HS-27A (cell line): Measurements from ENCODE around the gene FOSL1.

ENCODE experiments used
- DNase-seq: peaks from one replicate; pipeline ENCODE4 v3.0.0-alpha.2; 2012; ENCODE audit warnings: low read depth, missing footprints

Gene FOSL1

GRCh38 chr11:65863889-65864705 lies 36.1 kb downstream of the FOSL1 start:
- DNase-seq = no peak

- no peak for DNase-seq
Observed at GRCh38 chr11:65862941-65863888, 37.0 kb downstream of the FOSL1 start.

- no peak for DNase-seq
Observed at GRCh38 chr11:65862191-65862735, 37.9 kb downstream of the FOSL1 start.

GRCh38 chr11:65861533-65862183 lies 38.5 kb downstream of the FOSL1 start:
- no peak for DNase-seq

DNA sequence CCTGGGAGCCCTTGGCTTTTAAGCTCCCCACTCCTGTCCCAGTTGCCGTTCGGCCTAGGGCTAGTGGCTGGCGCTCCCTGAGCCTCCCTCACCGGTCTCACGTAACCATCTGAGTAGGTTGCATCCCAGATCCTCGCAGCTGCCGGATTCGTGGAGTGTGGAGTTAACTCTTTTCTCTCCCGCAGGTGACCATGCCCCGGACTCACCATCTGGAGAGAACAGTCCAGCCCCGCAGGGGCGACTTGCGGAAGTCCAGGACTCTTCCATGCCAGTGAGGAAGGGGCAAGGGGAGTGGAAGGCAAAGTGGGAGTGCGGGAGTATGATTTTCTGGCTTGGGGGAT lies 39.1 kb downstream of the FOSL1 start:
- no peak for DNase-seq

- DNase-seq = peak; percentile 99
Observed at GRCh38 chr11:65860278-65861164, 39.7 kb downstream of the FOSL1 start, which contains the start of gene MUS81. MUS81 (plus strand) TSS chr11:65860433; CDS start chr11:65860754, 321 bp downstream.

- peak; percentile 72 for DNase-seq
Observed at GRCh38 chr11:65859812-65860277, 40.3 kb downstream of the FOSL1 start.

DNA sequence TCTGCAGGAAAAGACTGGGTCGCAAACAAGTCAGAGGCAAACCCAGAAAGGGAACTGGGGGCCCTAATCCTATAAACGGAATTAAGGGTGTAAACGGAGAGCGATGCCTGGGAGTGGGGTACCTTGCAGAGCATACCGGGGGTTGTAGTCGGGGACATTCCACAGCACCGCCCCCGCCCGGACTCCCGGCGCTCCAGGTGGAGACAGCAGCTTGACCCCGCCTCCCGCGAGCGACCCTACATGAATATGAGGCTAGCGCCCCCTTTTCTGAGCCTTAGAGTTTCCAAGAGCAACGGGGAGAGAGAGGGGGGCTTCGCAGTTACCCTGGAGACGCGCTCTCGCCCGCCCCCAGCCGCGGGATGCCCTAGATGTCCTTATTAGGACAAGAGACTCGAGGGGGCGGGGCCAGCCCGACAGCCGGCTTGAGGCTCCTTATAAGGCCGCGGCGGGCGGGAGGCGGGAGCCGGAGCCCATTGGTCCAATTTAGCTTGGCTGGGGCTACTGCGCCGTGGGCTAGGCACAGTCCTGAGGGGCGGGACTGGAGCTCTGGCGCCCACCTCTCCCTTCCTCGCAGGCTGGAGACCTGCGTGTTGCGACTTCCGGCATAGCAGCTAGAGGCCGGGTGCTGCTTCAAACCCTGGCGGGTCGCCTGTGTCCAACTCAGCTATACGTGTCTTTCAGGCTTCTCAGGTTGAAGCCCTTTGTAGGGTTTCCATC lies 40.9 kb downstream of the FOSL1 start:
- DNase-seq = peak; percentile 98

GRCh38 chr11:65858681-65859087 lies 41.5 kb downstream of the FOSL1 start:
- DNase-seq = no peak

- DNase-seq = peak; percentile 94
Observed at GRCh38 chr11:65857853-65858680, 42.1 kb downstream of the FOSL1 start, which contains the start of gene CFL1. CFL1 (minus strand) TSS chr11:65858180; CDS start chr11:65858099, 81 bp downstream.

GRCh38 chr11:65857500-65857852 lies 42.7 kb downstream of the FOSL1 start:
- DNase-seq = no peak

DNA sequence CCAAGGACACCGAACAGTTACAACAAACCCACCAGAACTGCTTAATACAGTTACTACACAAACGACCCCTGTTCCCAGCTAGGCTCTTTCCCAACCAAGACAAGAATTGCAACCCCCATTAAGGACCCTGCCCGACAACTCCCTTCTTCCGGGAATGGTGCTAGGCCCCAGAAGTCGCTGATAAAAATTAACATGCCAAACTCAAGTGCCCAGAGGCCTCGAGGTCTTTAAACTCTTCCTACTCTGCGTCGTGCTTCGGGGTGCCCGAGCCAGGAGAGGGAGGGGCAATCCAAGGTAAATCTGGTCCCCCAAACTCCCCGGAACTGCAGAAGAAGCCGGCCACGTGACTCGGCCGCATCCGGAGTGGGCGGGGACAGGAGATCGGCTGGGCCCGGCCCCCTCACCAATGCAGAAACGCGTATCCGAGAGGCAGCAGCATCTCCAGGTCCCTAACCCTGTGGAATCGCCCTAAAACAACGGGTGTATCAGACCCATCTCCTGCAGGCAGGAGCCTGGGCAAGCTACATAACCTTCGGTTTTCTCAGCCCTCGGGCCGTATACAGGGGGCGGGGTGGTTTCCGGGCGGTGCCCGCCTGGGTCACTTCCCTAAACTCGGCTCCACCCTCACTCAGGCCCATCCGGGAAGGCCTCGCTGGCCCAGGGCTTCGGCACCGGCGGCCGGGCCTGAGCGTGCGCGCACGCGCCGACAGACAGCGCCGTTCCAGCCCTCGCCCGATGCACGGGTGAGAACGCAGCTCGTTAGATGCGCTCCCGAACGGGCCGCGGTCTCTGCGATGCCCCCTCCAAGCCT lies 43.3 kb downstream of the FOSL1 start:
- DNase-seq = no peak

- no peak for DNase-seq
Observed at GRCh38 chr11:65855927-65856363, 44.2 kb downstream of the FOSL1 start.

GRCh38 chr11:65854852-65855837 lies 45.0 kb downstream of the FOSL1 start:
- DNase-seq = no peak

GRCh38 chr11:65854161-65854592 lies 46.0 kb downstream of the FOSL1 start:
- DNase-seq = no peak

DNA sequence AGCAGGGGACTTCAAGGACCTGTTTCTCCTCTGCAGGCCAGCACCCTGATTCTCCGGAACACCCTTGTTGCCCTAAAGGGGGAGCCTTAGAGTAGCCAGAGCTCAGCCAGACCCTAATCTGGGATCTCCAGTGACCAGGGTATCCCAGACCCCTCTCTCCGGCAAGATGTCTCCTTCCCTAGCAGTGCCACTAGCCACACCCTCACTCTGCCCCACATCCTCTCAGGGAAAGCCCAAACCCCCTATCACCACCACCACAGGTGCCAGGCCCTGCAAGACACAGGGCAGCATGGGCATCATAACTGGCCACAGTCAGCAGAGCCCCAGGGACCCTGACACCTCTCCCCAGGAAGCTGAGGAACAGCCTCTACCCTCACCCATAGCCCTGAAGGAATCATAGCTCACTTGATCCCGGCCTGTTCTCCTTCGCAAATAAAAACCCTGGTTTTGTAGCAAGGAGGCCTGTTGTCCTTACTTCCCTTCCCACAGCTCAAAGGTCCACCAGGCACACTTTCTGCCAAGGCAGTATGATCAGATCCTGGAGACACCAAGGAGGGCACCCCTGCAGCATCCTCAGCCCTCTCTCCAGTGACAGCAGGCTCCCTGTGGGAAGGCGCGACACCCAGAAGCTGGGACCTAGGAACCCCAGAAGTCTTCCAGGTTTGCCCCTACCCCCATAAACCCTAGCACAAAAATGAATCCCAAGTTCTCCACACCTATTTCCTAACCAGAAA lies 46.8 kb downstream of the FOSL1 start:
- no peak for DNase-seq
